Vagina (tissue), 2 donors: ENCODE measurements around the gene C16orf89.

Source experiments
- POLR2A ChIP-seq, 2 donors: fragments of 450-650 bp; IDR thresholded peaks; one replicate each; pipeline ENCODE4 v1.6.1; 2017; ENCODE audit warnings: antibody characterized with exemption in 2 of 2, mild to moderate bottlenecking in 2 of 2, moderate library complexity in 2 of 2
- TF ChIP-seq, protein P1 (sequence below), 3 experiments: fragments of 450-650 bp in 2 of 3; fragments of 200-600 bp in 1 of 3; sonication (generic) in 1 of 3; IDR thresholded peaks; one replicate each; pipeline ENCODE4 v1.5.1; 2017 to 2019; ENCODE audit warnings: antibody characterized with exemption in 3 of 3, mild to moderate bottlenecking in 2 of 3, moderate library complexity in 2 of 3

DNA sequence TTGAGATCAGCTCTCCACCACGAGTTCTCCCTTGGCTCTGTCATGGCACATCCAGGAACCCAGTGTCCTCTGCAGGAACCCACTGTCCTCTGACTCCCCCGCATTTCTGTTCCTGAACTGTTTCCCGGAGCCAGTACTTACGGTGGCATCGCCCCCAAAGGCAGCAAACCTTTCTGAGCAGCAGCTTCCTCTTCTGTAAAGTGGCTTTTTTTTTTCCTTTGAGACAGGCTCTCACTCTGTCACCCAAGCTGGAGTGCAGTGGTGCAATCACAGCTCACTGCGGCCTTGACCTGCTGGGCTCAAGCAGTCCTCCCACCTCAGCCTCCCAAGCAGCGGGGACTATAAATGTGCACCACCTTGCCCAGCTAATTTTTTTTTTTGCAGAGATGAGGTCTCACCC lies 64.2 kb downstream of the C16orf89 start:
- TF ChIP-seq, protein P1, sequence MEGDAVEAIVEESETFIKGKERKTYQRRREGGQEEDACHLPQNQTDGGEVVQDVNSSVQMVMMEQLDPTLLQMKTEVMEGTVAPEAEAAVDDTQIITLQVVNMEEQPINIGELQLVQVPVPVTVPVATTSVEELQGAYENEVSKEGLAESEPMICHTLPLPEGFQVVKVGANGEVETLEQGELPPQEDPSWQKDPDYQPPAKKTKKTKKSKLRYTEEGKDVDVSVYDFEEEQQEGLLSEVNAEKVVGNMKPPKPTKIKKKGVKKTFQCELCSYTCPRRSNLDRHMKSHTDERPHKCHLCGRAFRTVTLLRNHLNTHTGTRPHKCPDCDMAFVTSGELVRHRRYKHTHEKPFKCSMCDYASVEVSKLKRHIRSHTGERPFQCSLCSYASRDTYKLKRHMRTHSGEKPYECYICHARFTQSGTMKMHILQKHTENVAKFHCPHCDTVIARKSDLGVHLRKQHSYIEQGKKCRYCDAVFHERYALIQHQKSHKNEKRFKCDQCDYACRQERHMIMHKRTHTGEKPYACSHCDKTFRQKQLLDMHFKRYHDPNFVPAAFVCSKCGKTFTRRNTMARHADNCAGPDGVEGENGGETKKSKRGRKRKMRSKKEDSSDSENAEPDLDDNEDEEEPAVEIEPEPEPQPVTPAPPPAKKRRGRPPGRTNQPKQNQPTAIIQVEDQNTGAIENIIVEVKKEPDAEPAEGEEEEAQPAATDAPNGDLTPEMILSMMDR (IDR thresholded peaks at IDR 0.05): no peak
- no peak for TF ChIP-seq POLR2A (IDR thresholded peaks at IDR 0.05)
